ENCODE results near the gene FAAH.

GRCh38 chr1:46424730-46425129, 30.6 kb downstream of the FAAH start:
- TF ChIP-seq, protein P1, sequence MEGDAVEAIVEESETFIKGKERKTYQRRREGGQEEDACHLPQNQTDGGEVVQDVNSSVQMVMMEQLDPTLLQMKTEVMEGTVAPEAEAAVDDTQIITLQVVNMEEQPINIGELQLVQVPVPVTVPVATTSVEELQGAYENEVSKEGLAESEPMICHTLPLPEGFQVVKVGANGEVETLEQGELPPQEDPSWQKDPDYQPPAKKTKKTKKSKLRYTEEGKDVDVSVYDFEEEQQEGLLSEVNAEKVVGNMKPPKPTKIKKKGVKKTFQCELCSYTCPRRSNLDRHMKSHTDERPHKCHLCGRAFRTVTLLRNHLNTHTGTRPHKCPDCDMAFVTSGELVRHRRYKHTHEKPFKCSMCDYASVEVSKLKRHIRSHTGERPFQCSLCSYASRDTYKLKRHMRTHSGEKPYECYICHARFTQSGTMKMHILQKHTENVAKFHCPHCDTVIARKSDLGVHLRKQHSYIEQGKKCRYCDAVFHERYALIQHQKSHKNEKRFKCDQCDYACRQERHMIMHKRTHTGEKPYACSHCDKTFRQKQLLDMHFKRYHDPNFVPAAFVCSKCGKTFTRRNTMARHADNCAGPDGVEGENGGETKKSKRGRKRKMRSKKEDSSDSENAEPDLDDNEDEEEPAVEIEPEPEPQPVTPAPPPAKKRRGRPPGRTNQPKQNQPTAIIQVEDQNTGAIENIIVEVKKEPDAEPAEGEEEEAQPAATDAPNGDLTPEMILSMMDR (IDR thresholded peaks at IDR 0.05): no peak
- no peak for TF ChIP-seq POLR2A (IDR thresholded peaks at IDR 0.05)

Data from Peyer's patch (tissue), 4 donors.